NCI-H82 treated with DMSO at 0.1 percent for 48 hours (cell line): ENCODE data around the gene PITPNC1.
A peak's percentile ranks its signal among the peaks of the same experiment; 100 is the strongest.
"Not testable (repeated sequence)": the region's sequence is repeated elsewhere in the genome, so short reads cannot be mapped to it uniquely, and the experiment has no call there.

ENCODE experiments used
- DNase-seq: peaks from one replicate; lab custom pipeline; 2025; ENCODE audit not compliant: unreplicated experiment; lab: John Stamatoyannopoulos, UW

The PITPNC1 gene

GRCh38 chr17:67400193-67400592 lies 23.1 kb downstream of the PITPNC1 start:
- no peak for DNase-seq

DNA sequence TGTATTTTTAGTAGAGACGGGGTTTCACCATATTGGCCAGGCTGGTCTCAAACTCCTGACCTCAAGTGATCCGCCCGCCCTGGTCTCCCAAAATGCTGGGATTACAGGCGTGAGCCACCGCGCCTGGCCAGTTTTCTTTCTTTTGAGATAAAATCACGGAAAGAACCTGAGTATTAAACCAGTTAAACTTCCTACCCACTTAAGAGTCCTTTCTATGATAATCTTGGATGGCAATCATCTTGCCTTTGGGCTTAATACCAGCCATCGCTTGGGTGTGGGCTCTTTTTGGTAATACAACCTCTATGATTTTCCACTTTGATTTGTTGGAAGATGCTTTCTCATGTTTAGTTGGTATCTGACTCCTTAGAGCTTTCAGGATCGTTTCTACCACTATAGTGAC lies 24.0 kb downstream of the PITPNC1 start:
- DNase-seq = no peak

GRCh38 chr17:67401598-67402504 lies 24.8 kb downstream of the PITPNC1 start:
- no peak for DNase-seq

DNA sequence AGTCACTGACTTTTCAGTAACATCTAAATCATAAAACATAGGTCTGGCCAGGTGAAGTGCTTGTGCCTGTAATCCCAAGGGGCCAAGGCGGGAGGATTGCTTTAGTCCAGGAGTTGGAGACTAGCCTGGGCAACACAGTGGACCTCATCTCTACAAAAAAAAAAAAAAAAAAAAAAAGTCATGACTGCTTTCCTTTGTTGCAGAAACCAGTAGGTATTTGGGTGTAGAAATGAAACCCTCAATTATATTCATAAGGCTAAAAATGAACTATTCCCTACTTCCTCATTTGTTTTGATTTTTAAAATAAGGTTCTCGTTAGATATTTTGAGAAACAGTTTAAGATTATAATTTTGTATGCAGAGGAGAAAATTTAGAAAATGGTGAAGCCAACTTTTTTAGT lies 26.0 kb downstream of the PITPNC1 start:
- no peak for DNase-seq

- DNase-seq = peak; percentile 60
These were observed 26.4 kb downstream of the PITPNC1 start for GRCh38 chr17:67403483-67403882.

DNA sequence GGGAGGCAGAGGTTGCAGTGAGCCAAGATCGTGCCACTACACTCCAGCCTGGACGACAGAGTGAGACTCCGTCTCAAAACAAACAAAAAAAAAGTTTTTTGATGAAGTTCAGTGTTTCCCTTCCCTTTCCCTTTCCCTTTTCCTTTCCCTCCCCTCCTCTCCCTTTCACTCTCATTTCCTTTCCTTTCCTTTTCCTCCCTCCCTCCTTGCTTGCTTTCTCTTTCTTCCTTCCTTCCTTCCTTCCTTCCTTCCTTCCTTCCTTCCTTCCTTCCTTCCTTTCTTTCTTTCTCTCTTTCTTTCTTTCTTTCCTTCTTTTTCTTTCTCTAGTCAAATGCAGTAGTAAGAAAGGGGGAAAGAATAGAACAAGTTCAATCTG lies 31.4 kb downstream of the PITPNC1 start:
- DNase-seq = not testable (repeated sequence)

DNA sequence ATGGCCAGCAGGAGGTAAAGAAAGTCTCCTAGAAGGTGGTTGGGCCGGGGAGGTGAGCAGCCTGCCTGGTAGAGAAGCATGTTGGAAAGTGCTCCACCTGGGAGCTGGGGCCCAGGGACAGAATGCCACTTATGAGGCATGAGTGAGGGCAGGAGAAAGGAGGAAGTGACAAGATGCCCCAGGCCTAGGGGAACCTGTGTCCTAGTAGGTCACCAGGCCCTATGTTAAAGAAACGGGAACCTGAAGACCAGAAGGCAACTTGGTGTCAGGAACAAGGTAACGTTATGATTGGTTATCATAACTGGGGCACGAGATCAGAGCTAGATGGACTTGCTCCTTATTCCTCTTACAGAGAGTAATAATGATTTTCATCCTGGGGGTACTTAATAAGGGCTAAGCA lies 34.3 kb downstream of the PITPNC1 start:
- no peak for DNase-seq

DNA sequence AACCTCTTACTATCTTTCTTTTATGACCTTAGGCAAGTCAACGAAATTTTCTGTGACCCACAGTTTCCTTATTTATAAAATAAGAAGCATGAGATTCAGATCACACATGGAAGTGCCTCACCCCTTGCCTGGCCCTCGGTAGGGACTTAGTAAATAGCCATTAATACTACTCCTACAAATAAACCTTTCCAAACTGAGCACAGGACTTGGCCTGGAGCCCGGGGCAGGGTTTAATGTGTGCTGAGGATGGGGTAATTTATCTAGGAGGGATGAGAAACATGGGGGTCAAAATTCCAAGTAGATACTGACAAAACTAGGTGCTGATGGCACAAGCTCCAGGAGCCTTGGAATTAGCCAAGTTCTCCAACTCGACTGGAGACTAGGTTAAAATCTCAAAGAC lies 35.0 kb downstream of the PITPNC1 start:
- no peak for DNase-seq

DNA sequence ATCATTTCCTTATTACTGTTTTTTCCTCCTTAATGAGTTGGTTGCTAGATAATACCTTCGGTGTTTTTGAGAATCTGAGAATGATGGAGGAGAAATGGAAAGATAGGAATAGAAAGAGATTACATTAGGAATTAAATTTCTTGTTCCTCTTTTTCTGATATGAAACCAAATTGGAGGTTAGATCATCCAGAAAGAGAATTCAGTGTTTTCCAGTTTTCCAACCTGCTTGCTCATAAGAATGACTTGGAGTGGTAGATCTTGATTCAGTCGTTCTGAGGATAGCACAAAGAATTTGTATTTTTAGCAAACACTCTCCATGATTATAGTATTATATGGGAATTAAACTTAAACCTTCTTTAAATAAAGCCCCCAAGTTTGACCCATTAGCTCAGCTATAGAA lies 35.9 kb downstream of the PITPNC1 start:
- no peak for DNase-seq

DNA sequence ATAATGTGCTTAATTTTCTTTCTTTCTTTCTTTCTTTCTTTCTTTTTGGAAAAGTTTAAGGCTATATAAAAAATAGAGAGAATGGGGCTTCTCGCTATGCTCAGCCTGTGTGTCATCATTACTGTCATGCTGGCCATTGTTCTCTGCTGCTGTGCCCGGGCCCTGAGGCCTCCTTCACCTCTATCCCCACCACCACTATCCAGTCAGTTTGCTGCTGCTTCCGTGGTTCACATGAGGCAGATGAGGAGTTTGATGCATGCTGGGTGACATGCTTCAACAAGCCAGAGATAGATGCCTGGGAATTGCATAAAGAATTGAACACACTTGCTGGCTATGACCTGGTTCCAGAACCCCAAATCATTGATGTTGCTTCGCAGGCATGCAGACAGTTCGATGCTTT lies 36.3 kb downstream of the PITPNC1 start:
- no peak for DNase-seq

GRCh38 chr17:67414130-67414529 lies 37.0 kb downstream of the PITPNC1 start:
- no peak for DNase-seq

DNA sequence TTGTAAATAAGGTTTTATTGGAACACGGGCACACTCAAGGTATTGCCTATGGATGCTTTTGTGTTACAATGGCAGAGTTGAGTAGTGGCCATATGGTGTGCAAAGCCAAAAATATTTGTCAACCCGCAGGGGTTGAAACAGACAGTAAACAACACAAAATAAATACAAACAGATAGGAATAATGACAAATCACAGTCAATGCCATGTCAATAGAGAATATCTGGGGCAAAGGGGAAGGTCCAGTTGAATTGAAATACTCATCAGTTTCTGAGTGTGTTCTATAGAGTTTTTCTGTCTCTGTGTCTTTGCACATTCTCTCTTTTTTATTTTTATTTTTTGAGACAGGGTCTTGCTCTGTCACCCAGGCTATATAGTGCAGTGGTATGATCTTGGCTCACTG lies 37.5 kb downstream of the PITPNC1 start:
- DNase-seq = no peak

- no peak for DNase-seq
These were observed 38.2 kb downstream of the PITPNC1 start for GRCh38 chr17:67415291-67415690.

- DNase-seq = no peak
These were observed 40.4 kb downstream of the PITPNC1 start for GRCh38 chr17:67417507-67417906.

DNA sequence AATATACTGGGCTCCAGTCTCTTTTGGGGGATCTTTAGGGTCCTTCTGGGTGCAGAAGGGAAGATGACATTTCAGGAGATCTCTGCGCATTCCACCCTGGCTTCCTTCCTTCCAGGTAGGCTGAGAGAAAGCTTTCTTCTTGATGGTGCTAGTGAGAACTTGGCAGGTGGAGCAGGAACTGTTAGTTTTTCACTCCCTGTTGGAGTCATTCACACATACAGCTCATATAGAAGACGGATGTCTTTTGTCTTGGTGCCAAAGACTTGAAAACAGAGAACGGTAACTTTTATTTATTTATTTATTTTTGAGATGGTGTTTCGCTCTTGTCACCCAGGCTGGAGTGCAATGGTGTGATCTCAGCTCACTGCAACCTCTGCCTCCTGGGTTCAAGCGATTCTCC lies 43.9 kb downstream of the PITPNC1 start:
- DNase-seq = no peak

DNA sequence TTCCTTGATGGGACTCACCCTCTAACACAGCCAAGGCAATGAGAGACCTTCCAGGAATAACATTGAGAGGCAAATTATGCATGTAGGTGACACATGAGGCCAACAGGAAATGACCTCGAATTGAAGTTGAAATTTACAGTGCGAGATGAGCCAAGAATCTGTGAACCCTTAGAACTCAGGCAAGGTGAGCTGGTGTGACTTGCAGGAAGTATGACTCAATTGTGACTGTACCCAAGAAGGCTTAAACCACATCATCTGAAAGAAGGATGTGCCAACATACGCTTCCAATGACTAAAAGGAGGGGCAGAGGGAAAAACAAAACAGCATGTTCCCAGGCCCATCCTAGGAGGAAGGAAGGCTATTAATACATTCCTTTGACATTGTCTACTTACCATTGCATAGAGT lies 44.8 kb downstream of the PITPNC1 start:
- DNase-seq = no peak

DNA sequence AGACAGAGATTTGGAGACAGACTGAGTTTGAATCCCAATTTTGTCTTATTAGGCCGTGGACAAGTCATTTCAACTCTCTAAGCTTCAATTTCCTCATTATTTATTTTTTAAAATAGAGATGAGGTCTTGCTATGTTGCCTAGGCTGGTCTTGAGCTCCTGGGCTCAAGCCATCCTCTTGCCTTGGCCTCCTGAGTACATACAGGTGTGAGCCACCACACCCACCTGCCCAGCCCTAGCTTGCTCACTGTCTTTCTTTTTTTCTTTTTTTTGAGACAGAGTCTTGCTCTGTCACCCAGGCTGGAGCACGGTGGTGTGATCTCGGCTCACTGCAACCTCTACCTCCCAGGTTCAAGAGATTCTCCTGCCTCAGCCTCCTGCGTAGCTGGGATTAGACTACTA lies 45.2 kb downstream of the PITPNC1 start:
- not testable (repeated sequence) for DNase-seq

DNA sequence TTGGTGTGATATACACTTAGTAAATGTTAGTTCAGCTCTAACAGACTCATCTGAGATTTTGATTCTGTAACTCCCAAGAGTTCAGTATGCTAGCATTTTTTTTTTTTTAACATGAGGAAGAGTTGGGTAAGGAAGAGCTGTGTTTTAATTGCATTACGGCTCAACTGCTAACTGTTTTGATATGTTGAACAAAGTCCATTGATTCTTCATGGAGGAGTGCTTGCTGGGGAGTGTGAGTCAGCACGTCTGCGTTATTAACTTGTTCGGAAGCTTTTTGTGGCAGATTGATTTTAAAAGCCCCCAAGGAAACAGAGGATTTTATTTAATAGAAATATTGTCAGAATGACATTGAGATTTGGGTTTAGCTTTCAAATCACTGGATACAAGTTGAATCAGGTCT lies 45.8 kb downstream of the PITPNC1 start:
- no peak for DNase-seq

- DNase-seq = no peak
These were observed 48.6 kb downstream of the PITPNC1 start for GRCh38 chr17:67425571-67426160.

GRCh38 chr17:67427424-67427823 lies 50.3 kb downstream of the PITPNC1 start:
- DNase-seq = no peak

- not testable (repeated sequence) for DNase-seq
These were observed 53.4 kb downstream of the PITPNC1 start for GRCh38 chr17:67430515-67430914.

DNA sequence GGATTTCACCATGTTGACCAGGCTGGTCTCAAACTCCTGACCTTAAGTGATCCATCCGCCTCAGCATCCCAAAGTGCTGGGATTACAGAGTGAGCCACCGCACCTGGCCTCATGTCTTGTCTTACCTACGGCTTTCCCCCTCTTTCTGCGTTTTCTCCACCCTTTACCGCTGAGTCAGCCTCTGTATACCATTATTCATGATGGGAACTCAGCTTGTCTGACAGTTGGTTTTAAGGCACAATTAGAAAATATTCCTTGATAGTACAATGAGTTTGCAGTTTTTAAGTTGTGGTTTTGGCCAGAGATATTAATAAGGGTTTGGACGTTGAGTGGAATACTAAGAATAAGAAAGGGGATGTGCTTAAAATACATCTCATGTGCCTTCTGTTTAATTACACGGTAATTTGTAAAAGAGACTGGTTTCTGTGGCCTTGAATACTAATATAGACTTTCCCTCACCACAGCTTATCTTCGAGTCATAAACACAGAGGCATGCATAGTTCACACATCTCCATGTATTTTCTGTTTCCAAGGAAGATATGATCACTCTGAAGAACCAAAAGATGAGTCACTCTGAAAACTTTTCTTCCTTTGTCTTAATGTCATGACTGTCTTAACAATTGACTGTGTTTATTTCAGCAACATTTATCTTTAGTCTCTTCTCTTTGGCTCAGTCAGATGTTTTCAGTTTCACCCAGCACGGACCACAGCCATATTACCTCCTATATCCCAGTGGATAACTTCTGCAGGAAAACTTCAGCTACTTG lies 54.4 kb downstream of the PITPNC1 start:
- DNase-seq = no peak
